Stomach (tissue), 4 donors: Measurements from ENCODE around the gene RHBDD2.
"Not testable (repeated sequence)": the region's sequence is repeated elsewhere in the genome, so short reads cannot be mapped to it uniquely, and the experiment has no call there.

Experiments used
- CTCF ChIP-seq, 7 experiments: fragments of 450-650 bp in 4 of 7; fragments of 200-600 bp in 3 of 7; sonication (generic) in 3 of 7; IDR thresholded peaks; one replicate each; pipeline ENCODE4 v1.5.1; 2016 to 2019; ENCODE audit warnings: antibody characterized with exemption in 7 of 7, control low read depth in 2 of 7, mild to moderate bottlenecking in 1 of 7
- POLR2A ChIP-seq, 4 donors: fragments of 450-650 bp; IDR thresholded peaks; one replicate each; pipeline ENCODE4 v1.6.1; 2016; ENCODE audit warnings: antibody characterized with exemption in 4 of 4, control low read depth in 2 of 4, mild to moderate bottlenecking in 1 of 4, moderate library complexity in 1 of 4

DNA sequence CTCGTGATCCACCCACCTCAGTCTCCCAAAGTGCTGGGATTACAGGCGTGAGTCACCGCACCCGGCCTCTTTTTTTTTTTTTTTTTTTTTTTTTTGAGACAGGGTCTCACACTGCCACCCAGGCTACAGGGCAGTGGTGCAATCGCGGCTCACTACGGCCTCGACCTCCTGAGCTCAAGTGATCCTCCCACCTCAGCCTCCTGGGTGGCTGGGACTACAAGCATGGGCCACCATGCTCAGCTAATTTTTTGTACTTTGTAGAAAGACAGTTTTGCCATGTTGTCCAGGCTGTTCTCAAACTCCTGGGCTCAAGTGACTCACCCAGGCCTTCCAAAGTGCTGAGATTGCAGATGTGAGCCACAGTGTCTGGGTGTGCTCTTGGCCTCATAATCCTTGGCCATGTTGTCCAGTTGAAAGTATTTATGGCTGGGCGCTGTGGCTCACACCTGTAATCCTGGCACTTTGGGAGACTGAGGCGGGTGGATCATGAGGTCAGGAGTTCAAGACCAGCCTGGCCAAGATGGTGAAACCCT, 24.0 kb upstream of the RHBDD2 start:
- TF ChIP-seq POLR2A, CTCF (IDR thresholded peaks at IDR 0.05): not testable (repeated sequence)
